Measurements from ENCODE around the gene SIAH3.

- TF ChIP-seq EZH2 (IDR thresholded peaks at IDR 0.05; ENCODE audit: borderline replicate concordance, insufficient read depth, low read length, poor library complexity, severe bottlenecking) (no peak), CTCF (IDR thresholded peaks at IDR 0.05; ENCODE audit: poor library complexity, severe bottlenecking) (peak; percentile 60)
- TF ChIP-seq, protein P1, sequence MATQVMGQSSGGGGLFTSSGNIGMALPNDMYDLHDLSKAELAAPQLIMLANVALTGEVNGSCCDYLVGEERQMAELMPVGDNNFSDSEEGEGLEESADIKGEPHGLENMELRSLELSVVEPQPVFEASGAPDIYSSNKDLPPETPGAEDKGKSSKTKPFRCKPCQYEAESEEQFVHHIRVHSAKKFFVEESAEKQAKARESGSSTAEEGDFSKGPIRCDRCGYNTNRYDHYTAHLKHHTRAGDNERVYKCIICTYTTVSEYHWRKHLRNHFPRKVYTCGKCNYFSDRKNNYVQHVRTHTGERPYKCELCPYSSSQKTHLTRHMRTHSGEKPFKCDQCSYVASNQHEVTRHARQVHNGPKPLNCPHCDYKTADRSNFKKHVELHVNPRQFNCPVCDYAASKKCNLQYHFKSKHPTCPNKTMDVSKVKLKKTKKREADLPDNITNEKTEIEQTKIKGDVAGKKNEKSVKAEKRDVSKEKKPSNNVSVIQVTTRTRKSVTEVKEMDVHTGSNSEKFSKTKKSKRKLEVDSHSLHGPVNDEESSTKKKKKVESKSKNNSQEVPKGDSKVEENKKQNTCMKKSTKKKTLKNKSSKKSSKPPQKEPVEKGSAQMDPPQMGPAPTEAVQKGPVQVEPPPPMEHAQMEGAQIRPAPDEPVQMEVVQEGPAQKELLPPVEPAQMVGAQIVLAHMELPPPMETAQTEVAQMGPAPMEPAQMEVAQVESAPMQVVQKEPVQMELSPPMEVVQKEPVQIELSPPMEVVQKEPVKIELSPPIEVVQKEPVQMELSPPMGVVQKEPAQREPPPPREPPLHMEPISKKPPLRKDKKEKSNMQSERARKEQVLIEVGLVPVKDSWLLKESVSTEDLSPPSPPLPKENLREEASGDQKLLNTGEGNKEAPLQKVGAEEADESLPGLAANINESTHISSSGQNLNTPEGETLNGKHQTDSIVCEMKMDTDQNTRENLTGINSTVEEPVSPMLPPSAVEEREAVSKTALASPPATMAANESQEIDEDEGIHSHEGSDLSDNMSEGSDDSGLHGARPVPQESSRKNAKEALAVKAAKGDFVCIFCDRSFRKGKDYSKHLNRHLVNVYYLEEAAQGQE (IDR thresholded peaks at IDR 0.05; ENCODE audit: borderline replicate concordance) = no peak
Observed at GRCh38 chr13:45879666-45880065, 28.1 kb upstream of the SIAH3 start.

Data from neural cell (in vitro differentiated cells).